ENCODE measurements around the gene SLC17A6.

SLC17A6 gene

DNA sequence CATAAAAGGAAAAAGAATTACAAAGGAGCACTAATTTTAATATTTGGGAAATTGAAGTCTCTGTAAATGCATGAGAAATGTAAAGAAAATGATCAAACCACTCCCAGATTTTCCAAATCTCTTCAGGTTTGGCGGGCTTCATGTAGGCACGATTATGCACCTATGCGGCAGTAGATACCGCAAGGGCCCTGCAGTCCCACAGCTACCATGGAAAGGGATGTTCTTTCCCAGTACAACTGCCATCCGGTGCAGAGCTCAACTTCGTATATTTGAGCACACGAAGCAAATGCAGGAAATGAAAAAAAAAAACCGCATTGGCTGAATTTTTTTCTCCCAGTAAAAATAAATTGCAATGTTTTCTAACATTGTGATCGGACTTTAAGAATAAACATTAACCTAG lies 1.4 kb downstream of the SLC17A6 start:
- TF ChIP-seq, protein P1, sequence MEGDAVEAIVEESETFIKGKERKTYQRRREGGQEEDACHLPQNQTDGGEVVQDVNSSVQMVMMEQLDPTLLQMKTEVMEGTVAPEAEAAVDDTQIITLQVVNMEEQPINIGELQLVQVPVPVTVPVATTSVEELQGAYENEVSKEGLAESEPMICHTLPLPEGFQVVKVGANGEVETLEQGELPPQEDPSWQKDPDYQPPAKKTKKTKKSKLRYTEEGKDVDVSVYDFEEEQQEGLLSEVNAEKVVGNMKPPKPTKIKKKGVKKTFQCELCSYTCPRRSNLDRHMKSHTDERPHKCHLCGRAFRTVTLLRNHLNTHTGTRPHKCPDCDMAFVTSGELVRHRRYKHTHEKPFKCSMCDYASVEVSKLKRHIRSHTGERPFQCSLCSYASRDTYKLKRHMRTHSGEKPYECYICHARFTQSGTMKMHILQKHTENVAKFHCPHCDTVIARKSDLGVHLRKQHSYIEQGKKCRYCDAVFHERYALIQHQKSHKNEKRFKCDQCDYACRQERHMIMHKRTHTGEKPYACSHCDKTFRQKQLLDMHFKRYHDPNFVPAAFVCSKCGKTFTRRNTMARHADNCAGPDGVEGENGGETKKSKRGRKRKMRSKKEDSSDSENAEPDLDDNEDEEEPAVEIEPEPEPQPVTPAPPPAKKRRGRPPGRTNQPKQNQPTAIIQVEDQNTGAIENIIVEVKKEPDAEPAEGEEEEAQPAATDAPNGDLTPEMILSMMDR (IDR thresholded peaks at IDR 0.05; ENCODE audit: low read depth, low read length), result no peak
- DNase-seq (ENCODE audit: low read depth in 2 of 2), result no peak

DNA sequence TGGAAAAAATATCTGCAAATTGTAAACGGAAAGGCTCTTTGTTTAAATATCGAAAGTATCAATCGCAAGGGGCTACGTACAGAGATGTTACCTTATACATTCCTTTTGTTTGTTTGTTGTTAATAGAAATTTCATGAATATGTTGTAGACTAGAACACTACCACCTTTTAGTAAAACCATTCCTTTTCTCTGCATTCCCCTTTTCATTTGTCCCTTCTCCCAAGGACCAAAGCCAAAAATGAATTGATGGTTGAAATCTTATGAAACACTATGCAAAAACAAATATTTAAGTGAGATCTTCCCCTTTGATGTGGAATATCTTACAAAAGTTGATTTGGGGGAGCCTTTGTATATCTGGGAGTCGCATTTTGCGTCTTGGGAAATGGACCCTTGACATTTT lies 2.1 kb downstream of the SLC17A6 start:
- TF ChIP-seq, protein P1 (IDR thresholded peaks at IDR 0.05; ENCODE audit: low read depth, low read length), result no peak
- DNase-seq (ENCODE audit: low read depth in 2 of 2), result no peak

More for the DNA sequence above, 1.4 kb downstream of the SLC17A6 start:
- H3K4me3 ChIP-seq (replicated peaks in 1 of 2; ENCODE audit: low read depth in 2 of 2, low read length in 2 of 2), result no peak overlapping the region

DNA sequence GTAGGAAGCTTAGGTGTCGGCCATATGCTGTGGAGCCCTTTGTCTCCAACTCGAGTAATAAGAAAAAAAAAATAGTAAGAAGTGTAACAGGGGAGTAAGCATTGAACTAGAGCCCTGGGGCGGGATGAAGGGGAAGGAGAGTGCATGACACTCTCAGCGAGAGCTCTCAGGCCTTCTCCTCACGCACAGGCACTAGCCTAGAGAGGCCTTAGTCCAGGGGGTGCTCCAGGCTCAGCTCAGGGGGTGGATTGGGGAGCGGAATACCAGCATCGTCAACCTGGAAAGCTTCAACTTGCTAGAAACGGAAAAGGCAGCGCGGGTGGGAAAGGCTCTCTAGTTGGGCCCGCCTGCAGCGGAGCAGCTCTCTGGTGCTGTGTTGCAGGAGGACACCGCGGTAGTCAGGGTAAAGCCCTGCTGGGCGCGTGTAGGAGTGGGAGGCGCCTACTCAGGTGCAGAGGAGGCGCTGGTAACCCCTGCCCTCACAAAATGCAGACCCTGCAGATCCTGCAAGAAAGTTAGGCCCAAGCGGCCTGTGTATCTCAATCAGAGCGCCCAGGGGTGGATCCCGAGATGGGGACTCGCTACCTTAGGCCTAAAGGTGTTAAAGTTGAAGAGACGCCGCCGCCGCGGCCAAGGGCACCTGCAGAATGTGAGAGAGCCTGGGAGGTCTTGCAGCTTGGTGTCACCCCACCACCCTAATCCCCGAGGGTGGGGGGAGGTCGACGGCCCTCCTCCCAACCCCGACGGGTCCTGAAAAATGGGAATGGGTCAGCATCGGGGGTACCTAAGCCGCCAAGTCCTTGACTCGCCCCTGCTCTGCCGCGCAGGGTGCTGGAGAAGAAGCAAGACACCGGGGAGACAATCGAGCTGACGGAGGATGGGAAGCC lies 2.8 kb downstream of the SLC17A6 start:
- no peak for DNase-seq (ENCODE audit: low read depth in 2 of 2)

More for the DNA sequence above, 2.1 kb downstream of the SLC17A6 start:
- no peak overlapping the region for H3K4me3 ChIP-seq (replicated peaks in 1 of 2; ENCODE audit: low read depth in 2 of 2, low read length in 2 of 2)

DNA sequence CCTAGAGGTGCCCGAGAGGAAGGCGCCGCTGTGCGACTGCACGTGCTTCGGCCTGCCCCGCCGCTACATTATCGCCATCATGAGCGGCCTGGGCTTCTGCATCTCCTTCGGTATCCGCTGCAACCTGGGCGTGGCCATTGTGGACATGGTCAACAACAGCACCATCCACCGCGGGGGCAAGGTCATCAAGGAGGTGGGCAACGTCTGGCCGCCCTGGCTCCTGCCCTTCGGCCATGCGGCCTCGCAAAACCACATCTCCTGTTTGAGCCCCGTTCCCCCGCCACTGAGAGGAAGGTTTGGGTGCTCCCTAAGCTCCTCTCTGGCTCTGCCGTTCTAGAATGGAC lies 3.4 kb downstream of the SLC17A6 start:
- TF ChIP-seq, protein P1 (IDR thresholded peaks at IDR 0.05; ENCODE audit: low read depth, low read length), result no peak
- no peak overlapping the region for H3K4me3 ChIP-seq (replicated peaks in 1 of 2; ENCODE audit: low read depth in 2 of 2, low read length in 2 of 2)
- DNase-seq (ENCODE audit: low read depth in 2 of 2), result no peak

More for the DNA sequence above, 2.8 kb downstream of the SLC17A6 start:
- TF ChIP-seq, protein P1 (IDR thresholded peaks at IDR 0.05; ENCODE audit: low read depth, low read length), result no peak
- H3K4me3 ChIP-seq (replicated peaks in 1 of 2; ENCODE audit: low read depth in 2 of 2, low read length in 2 of 2), result no peak overlapping the region

DNA sequence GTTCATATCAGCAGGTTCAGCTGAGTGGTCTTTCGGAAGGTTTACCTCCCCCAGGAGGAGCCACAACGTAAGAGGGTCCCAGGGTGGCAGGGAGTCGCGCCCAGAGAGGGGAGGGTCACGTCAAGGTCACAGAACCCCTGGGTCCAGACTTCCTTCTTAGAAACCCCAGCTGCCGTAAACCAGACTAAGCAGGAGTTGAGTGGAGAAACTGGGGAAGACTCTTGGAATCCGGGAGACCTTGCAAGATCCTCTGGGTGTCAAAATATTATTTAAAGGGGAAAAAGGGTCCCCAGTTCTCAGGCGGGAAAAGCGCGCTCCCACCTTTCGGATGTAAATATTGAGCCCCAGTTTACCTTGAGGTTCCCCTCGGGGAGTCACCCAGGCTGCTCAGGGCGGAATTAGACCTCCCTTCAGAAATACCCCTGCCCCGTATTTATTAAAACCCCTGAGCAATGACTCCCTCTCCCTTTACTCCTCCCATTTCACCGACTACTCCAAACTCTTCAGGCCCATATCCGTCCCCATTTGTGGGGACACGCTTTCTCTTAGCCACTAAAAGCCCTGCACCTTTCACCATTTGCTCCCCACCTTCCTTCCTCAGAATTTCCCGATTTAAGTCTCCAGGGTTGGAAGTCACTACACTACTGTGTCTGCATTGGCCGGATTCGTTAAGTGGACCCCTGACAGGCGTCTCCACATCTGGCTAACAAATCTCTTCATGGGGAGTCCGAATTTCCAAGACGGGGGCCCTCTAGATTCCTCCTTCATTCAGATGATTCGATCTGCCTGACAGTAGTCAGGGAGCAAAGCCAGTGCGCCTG lies 4.2 kb downstream of the SLC17A6 start:
- TF ChIP-seq, protein P1 (IDR thresholded peaks at IDR 0.05; ENCODE audit: low read depth, low read length), result no peak
- H3K4me3 ChIP-seq (replicated peaks in 1 of 2; ENCODE audit: low read depth in 2 of 2, low read length in 2 of 2), result no peak overlapping the region
- DNase-seq (ENCODE audit: low read depth in 2 of 2), result no peak

GRCh38 chr11:22343032-22343324 lies 4.8 kb downstream of the SLC17A6 start:
- TF ChIP-seq, protein P1 (IDR thresholded peaks at IDR 0.05; ENCODE audit: low read depth, low read length), result no peak

More at GRCh38 chr11:22343032-22343324, 4.8 kb downstream of the SLC17A6 start:
- no peak for DNase-seq (ENCODE audit: low read depth in 2 of 2)
- H3K4me3 ChIP-seq (replicated peaks in 1 of 2; ENCODE audit: low read depth in 2 of 2, low read length in 2 of 2), result no peak overlapping the region
